COLO668 (cell line): Measurements from ENCODE around the gene SERPINE3.

ENCODE experiments used
- DNase-seq: peaks from one replicate; lab custom pipeline; 2025; ENCODE audit not compliant: unreplicated experiment; lab: John Stamatoyannopoulos, UW

Gene SERPINE3

GRCh38 chr13:51360489-51360888 is 21.0 kb downstream of the SERPINE3 start:
- no peak for DNase-seq

DNA sequence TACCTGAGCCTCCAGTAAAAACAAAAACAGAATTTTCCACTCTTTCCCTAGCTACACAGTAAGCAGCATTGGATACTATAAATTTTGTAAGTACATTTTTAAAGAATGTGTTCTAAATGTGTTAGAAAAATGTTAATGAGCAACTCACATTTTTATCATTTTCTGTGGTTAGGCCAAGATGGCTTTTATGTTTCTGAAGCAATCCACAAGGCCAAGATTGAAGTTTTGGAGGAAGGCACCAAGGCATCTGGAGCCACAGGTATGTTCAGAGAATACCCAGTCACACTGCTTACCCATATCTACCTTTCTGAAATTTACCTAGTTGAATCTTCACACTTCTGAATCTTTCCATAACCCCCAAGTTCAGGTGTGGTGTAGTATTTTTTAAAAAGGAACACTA is 21.6 kb downstream of the SERPINE3 start:
- no peak for DNase-seq

GRCh38 chr13:51363625-51364024 is 24.1 kb downstream of the SERPINE3 start:
- DNase-seq = no peak

DNA sequence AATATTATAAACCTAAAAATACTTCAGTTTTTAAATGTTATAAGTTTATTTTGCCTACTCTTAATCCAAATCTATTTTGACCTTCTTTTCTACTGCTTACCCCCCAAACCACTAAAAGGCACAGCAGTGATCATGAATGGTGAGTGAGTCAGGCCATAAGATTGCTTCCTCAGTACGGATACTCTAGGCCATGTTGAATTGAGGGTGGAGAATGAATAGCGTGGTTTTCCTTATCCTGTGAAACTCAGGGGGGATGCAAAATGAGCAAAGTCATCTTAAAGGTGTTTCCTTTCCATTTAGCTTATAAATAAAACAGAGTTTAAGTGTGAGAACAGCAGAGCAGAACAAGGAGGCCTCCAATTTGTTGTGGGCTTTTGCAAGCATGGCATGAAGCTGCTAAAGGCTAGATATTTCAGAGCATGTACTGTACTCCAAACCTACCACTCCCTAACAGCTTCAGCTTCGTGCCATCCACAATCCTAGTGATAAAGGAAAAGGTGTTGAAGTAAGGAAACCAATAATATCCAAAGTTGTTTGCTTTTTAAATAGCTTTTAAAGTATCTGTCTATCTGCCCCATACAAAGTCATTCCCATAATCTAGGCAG is 25.0 kb downstream of the SERPINE3 start:
- no peak for DNase-seq

GRCh38 chr13:51370116-51370515 is 30.6 kb downstream of the SERPINE3 start:
- DNase-seq = no peak

DNA sequence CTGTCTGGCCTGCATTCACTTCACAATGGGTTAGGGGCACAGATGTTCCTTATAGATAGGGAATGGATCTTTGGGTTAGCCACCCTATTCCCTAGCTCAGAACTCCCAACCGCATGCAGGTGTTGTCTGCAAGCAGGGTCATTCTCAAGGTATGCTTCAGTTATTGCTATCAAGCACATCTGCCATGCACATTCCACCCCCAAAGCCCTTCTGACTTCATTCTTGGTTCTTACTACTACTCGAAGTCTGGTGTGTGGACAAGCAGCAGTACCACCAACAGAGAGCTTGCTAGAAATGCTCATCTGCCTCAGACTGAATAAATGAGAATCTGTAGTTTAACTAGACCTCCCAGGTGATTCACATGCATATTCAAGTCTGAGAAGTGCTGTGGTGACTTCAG is 31.3 kb downstream of the SERPINE3 start:
- DNase-seq = no peak

- DNase-seq = no peak
Observed at GRCh38 chr13:51371768-51372399, 32.4 kb downstream of the SERPINE3 start.

DNA sequence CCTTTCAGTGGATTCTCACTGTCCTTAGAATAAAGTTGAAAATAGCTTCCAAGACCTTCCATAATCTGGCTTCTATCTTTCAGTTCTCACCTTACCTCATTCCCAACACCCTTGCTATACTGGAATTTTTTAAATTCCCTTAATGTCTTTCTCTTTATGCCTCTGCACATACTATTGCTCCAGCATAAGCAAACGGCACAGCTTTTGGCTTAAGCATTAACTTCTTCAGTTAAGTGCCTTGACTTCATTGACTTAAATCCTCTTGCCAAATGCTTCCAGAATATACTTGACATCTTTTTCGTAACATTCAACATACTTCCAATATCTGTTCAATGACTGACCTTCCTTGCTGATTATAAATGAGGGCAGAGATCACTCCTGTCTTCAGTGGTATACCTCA is 34.0 kb downstream of the SERPINE3 start:
- no peak for DNase-seq

- DNase-seq = peak; percentile 37
Observed at GRCh38 chr13:51380269-51380668, 40.8 kb downstream of the SERPINE3 start.

DNA sequence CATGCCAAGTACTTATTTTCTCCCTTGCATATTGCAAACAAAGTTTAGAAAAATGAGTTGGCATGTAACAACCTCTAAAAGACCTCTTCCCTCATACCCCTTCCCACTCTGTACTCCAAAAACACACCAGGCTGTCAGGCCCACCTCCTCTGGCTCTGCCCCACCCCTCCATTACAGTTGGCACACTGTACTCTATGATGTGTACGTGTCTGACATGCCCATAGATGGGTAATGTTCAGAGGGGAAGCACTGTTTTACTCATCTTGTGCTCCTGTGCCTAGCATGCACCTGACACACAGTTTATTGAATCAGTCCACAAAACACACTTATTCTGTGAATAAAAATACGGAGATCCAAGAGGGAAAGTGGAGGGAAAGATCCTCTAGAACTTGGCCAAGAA is 45.6 kb downstream of the SERPINE3 start:
- DNase-seq = no peak

DNA sequence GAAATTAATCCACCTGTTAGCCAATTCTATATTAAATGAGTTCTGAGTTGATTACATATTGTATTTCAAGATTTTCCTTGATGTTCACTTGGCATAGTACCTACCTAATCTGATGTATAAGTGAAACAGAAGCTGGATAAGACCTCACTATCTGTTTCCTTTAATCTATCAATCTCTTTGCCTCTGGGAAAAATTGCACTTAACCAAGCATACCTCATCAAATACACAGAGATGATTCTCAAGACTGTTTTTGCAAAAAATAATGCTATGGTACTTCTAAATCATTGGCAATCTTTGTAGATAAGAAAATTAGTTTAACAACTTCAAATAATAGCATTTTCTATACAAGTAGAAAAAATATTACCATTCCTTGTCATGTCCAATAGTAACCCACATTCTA is 55.2 kb downstream of the SERPINE3 start:
- DNase-seq = no peak

DNA sequence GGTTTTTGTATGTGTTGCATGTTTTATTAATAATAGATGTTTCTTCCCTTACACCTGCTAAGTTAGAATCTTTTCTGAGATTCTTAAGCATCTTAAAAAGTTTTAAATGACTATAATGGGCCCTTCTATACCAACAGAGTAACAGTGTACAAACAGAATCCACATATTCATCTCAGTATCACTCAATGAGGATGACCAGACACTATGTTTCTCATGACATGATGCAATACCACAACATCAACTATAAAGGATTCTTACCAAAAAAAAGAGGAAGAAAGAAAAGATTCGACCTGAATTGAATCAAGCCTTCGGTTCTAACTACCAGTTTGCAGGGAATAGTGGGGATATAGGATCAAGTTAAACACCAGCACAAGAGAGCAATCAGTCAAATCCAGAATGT is 56.9 kb downstream of the SERPINE3 start:
- DNase-seq = no peak

- no peak for DNase-seq
Observed at GRCh38 chr13:51397262-51397941, 57.9 kb downstream of the SERPINE3 start.

GRCh38 chr13:51405176-51405575 is 65.7 kb downstream of the SERPINE3 start:
- DNase-seq = no peak

DNA sequence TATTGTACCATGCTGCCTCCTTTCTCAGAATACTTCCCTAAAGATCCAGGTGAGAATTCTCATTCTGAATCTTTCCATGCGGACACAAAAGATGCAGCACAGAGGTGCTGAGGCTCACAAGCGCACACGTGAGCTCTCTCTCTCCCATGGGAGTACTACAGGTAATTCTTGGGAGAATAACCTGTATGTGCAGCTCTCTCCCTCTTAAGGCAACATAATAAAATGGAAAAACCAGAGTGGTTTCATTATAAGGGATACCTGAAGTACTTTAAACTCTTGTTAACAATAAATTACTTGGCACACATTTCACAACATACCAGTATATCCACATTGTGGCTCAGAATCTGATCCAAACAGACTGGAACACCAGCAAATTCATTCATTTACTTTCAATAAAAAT is 72.9 kb downstream of the SERPINE3 start:
- DNase-seq = no peak
